ENCODE measurements around the gene GINS3. TPM values are rescaled to one million over a fixed set of nuclear protein-coding genes. Genes with fewer than 3 reads are reported as not detected.
A peak's percentile ranks its signal among the peaks of the same experiment; 100 is the strongest.
"Not testable (repeated sequence)": the region's sequence is repeated elsewhere in the genome, so short reads cannot be mapped to it uniquely, and the experiment has no call there.

Gene GINS3
- total RNA-seq, 1 donor from 2014 or later, result 14.7 TPM

GRCh38 chr16:58389724-58390123 lies 2.5 kb upstream of the GINS3 start:
- Mint-ChIP-seq H3K27me3 (peaks cover 40% of the 10 kb centered on the region), H3K4me1 (ENCODE audit: unreplicated experiment) (peaks cover 5% of the 10 kb centered on the region)

GRCh38 chr16:58393138-58393504 lies 850 bp downstream of the GINS3 start:
- Mint-ChIP-seq H3K27me3 (peaks cover 32% of the 10 kb centered on the region), H3K4me3 (peak overlapping the region; percentile 100), H3K27ac (peak overlapping the region; percentile 96), H3K9me3 (no peaks in the 10 kb centered on the region), H3K4me1 (ENCODE audit: unreplicated experiment) (peaks cover 5% of the 10 kb centered on the region), H3K36me3 (peaks cover 14% of the 10 kb centered on the region)
- no peak for TF ChIP-seq CTCF (conservative IDR thresholded peaks at IDR 0.05)
- DNase-seq (ENCODE audit: extremely low spot score, unreplicated experiment), result no peak

More at GRCh38 chr16:58389724-58390123, 2.5 kb upstream of the GINS3 start:
- Mint-ChIP-seq H3K27ac (no peak overlapping the region), H3K9me3 (no peaks in the 10 kb centered on the region), H3K4me3 (no peak overlapping the region), H3K36me3 (peaks cover 7% of the 10 kb centered on the region)
- no peak for DNase-seq (ENCODE audit: extremely low spot score, unreplicated experiment)
- TF ChIP-seq CTCF (conservative IDR thresholded peaks at IDR 0.05), result no peak

- not testable (repeated sequence) for H3K27me3 Mint-ChIP-seq; H3K9me3 Mint-ChIP-seq; DNase-seq (ENCODE audit: extremely low spot score, unreplicated experiment); H3K4me1 Mint-ChIP-seq (ENCODE audit: unreplicated experiment); H3K4me3 Mint-ChIP-seq; H3K27ac Mint-ChIP-seq
- H3K36me3 Mint-ChIP-seq, result peaks cover 21% of the 10 kb centered on the region
These were observed 4.6 kb downstream of the GINS3 start for GRCh38 chr16:58396897-58397296.

GRCh38 chr16:58399718-58400633 lies 7.7 kb downstream of the GINS3 start:
- H3K9me3 Mint-ChIP-seq, result no peaks in the 10 kb centered on the region
- TF ChIP-seq CTCF (conservative IDR thresholded peaks at IDR 0.05), result no peak
- peaks cover 14% of the 10 kb centered on the region for H3K36me3 Mint-ChIP-seq
- DNase-seq (ENCODE audit: extremely low spot score, unreplicated experiment), result no peak
- no peaks in the 10 kb centered on the region for H3K4me1 Mint-ChIP-seq (ENCODE audit: unreplicated experiment)
- no peak overlapping the region for H3K27ac Mint-ChIP-seq
- no peak overlapping the region for H3K4me3 Mint-ChIP-seq
- H3K27me3 Mint-ChIP-seq, result no peaks in the 10 kb centered on the region

GRCh38 chr16:58401305-58401704 lies 9.0 kb downstream of the GINS3 start:
- not testable (repeated sequence) for H3K27ac Mint-ChIP-seq; H3K4me3 Mint-ChIP-seq; H3K4me1 Mint-ChIP-seq (ENCODE audit: unreplicated experiment); H3K9me3 Mint-ChIP-seq; H3K27me3 Mint-ChIP-seq; DNase-seq (ENCODE audit: extremely low spot score, unreplicated experiment)
- peaks cover 11% of the 10 kb centered on the region for H3K36me3 Mint-ChIP-seq

GRCh38 chr16:58402796-58403195 lies 10.5 kb downstream of the GINS3 start:
- Mint-ChIP-seq H3K4me3 (no peak overlapping the region), H3K27ac (no peak overlapping the region), H3K27me3 (no peaks in the 10 kb centered on the region), H3K4me1 (ENCODE audit: unreplicated experiment) (no peaks in the 10 kb centered on the region), H3K36me3 (peaks cover 11% of the 10 kb centered on the region), H3K9me3 (no peaks in the 10 kb centered on the region)
- TF ChIP-seq CTCF (conservative IDR thresholded peaks at IDR 0.05), result no peak
- DNase-seq (ENCODE audit: extremely low spot score, unreplicated experiment), result no peak

All from type B pancreatic cell (in vitro differentiated cells).